GM18861 (cell line): ENCODE measurements around the gene BCAS1.

Experiments
- ATAC-seq: cut with Tn5 transposase; IDR thresholded peaks from one replicate; pipeline ENCODE4 v1.9.1; 2021; ENCODE audit not compliant: unreplicated experiment

BCAS1 gene

DNA sequence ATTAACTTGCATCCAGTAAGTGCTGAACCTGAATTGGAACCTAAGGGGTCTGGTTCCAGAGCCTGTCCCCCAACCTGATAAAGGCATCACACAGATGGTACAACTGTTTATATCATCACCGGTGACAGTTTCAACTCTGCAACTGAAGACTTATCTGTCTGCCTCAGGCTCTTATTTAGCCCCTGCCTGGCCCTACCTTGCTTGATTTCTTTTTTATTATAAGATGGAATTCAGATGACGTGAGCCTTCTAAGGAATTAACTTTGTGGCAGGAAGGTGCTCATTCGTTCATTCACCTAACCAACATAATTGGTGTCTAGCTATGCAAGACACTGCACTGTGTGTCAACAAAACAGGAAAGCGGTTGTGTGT, 175.0 kb downstream of the BCAS1 start:
- no peak for ATAC-seq

DNA sequence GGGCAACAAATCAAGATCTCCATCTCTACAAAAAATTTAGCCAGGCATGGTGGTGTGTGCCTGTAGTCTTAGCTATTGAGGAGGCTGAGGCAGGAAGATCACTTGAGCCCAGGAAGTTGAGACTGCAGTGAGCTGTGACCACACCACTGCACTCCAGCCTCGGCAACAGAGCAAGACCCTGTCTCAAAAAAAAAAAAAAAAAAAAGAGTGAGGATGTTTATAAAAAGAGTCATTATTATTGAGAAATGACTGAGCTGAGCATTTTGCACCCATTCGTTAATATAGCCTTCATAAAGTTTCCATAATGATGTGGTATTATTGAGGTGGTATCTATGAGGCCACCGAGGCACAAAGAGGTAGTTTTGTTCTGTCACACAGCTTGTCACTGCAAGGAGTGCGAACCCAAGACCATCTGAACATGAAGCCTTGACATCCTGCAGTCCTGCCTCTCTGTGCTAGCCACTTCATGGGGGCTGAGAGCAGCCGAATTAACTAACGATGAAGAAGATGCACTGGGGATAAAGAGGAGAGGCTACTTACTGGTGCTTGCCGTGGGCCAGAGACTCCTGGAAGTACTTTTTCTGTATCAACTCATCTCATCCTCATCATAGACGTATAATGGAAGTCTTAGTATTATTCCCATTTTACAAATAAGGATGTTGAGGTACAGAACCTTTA, 175.5 kb downstream of the BCAS1 start:
- no peak for ATAC-seq
